ENCODE measurements around the gene CARMIL1.

The CARMIL1 gene

DNA sequence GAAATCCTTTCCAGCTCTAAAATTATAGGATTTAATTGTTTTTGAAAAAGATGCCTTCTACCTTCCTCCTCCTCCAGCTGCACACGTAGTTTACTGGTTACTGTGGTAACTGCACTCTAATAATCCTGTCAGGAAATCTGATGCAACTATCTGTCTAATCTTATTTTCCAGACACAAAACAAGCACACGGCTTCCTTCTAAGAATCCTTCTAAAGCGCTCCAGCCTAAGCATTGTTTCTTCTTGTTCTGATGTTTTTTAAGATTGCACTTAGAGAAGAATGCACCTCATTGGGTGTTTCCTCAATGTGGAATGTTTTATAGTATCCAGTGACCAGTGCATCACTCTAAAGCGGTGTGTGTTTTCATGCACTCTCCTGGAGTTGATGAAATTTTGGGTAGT is 63.6 kb downstream of the CARMIL1 start:
- POLR2A ChIA-PET = no interaction called here
- TF ChIP-seq, protein P1, sequence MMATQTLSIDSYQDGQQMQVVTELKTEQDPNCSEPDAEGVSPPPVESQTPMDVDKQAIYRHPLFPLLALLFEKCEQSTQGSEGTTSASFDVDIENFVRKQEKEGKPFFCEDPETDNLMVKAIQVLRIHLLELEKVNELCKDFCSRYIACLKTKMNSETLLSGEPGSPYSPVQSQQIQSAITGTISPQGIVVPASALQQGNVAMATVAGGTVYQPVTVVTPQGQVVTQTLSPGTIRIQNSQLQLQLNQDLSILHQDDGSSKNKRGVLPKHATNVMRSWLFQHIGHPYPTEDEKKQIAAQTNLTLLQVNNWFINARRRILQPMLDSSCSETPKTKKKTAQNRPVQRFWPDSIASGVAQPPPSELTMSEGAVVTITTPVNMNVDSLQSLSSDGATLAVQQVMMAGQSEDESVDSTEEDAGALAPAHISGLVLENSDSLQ (IDR thresholded peaks at IDR 0.05) = no peak
- TF ChIP-seq NFRKB (IDR thresholded peaks at IDR 0.05) (no peak), BHLHE40 (IDR thresholded peaks at IDR 0.05; ENCODE audit: borderline replicate concordance) (no peak), FOXM1 (IDR thresholded peaks at IDR 0.05; ENCODE audit: borderline replicate concordance) (no peak), SUZ12 (IDR thresholded peaks at IDR 0.05) (no peak), HDGF (IDR thresholded peaks at IDR 0.05; ENCODE audit: borderline replicate concordance) (no peak), LEF1 (IDR thresholded peaks at IDR 0.05; ENCODE audit: borderline replicate concordance) (no peak), CTBP1 (IDR thresholded peaks at IDR 0.05; ENCODE audit: borderline replicate concordance) (no peak), ZNF384 (IDR thresholded peaks at IDR 0.05) (no peak), FOXK2 (IDR thresholded peaks at IDR 0.05) (no peak), FOXA1 (IDR thresholded peaks at IDR 0.05) (no peak), L3MBTL2 (conservative IDR thresholded peaks at IDR 0.05) (no peak), TARDBP (IDR thresholded peaks at IDR 0.05) (no peak)
- CTCF ChIA-PET = interaction anchor here (1.5 kb wide), 1 partner anchor 9 kb away, joined by 3 read pairs; no protein-coding TSS in a partner anchor
- no peak for DNase-seq (ENCODE audit: extremely low spot score)

- TF ChIP-seq, protein P1 (IDR thresholded peaks at IDR 0.05) = no peak
- CTCF ChIA-PET = no interaction called here
- DNase-seq (ENCODE audit: extremely low spot score) = no peak
- POLR2A ChIA-PET = no interaction called here
Measured at GRCh38 chr6:25343984-25344383, 64.8 kb downstream of the CARMIL1 start.

- ChIA-PET CTCF (no interaction called here), POLR2A (no interaction called here)
- TF ChIP-seq NFRKB (IDR thresholded peaks at IDR 0.05) (no peak), FOXM1 (IDR thresholded peaks at IDR 0.05; ENCODE audit: borderline replicate concordance) (no peak), L3MBTL2 (conservative IDR thresholded peaks at IDR 0.05) (no peak), ZNF384 (IDR thresholded peaks at IDR 0.05) (no peak), BHLHE40 (IDR thresholded peaks at IDR 0.05; ENCODE audit: borderline replicate concordance) (no peak), CTBP1 (IDR thresholded peaks at IDR 0.05; ENCODE audit: borderline replicate concordance) (no peak), LEF1 (IDR thresholded peaks at IDR 0.05; ENCODE audit: borderline replicate concordance) (no peak), SUZ12 (IDR thresholded peaks at IDR 0.05) (no peak), FOXK2 (IDR thresholded peaks at IDR 0.05) (no peak)
- TF ChIP-seq, protein P1 (IDR thresholded peaks at IDR 0.05) = no peak
- no peak for DNase-seq (ENCODE audit: extremely low spot score)
Measured at GRCh38 chr6:25344827-25345226, 65.7 kb downstream of the CARMIL1 start.

GRCh38 chr6:25346064-25346463 is 66.9 kb downstream of the CARMIL1 start:
- ChIA-PET CTCF (interaction anchor here (1.4 kb wide), 1 partner anchor 67 kb away, joined by 3 read pairs; the partner anchor contains the start of gene CARMIL1), POLR2A (no interaction called here)
- no peak for DNase-seq (ENCODE audit: extremely low spot score)
- TF ChIP-seq, protein P1 (IDR thresholded peaks at IDR 0.05) = peak; percentile 4; the same call in 1 of the 2 replicates
- TF ChIP-seq CTBP1 (IDR thresholded peaks at IDR 0.05; ENCODE audit: borderline replicate concordance) = no peak

DNA sequence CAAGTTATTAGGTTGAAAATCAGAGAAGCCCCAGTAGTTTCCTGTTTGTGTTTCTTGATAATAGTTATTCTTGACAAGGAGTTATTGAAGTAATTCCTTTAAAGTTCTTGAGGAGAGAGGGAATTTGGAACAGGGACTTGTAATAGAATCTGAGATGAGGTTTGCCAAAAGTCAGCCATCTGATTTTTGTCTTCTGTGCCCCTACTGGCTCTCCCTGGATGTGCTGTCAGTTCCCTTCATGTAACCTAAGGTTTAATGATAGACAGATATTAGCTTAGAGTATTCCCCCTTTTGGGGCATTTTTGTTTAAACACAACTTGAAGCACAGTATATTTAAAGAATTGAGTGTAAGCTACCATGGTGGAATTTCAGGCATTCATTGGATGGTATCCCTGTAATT is 71.4 kb downstream of the CARMIL1 start:
- TF ChIP-seq ARNT (IDR thresholded peaks at IDR 0.05) (no peak), TARDBP (IDR thresholded peaks at IDR 0.05) (no peak), SP1 (IDR thresholded peaks at IDR 0.05) (no peak), FOXA1 (IDR thresholded peaks at IDR 0.05) (no peak), SUZ12 (IDR thresholded peaks at IDR 0.05) (no peak)
- no peak for DNase-seq (ENCODE audit: extremely low spot score)
- POLR2A ChIA-PET = no interaction called here
- CTCF ChIA-PET = interaction anchor here (0.6 kb wide), 1 partner anchor 368 kb away, joined by 3 read pairs; no protein-coding TSS in a partner anchor

GRCh38 chr6:25351485-25351884 is 72.3 kb downstream of the CARMIL1 start:
- TF ChIP-seq SP1 (IDR thresholded peaks at IDR 0.05) (no peak), TARDBP (IDR thresholded peaks at IDR 0.05) (no peak), ARNT (IDR thresholded peaks at IDR 0.05) (no peak), FOXK2 (IDR thresholded peaks at IDR 0.05) (no peak), ZNF384 (IDR thresholded peaks at IDR 0.05) (no peak), L3MBTL2 (conservative IDR thresholded peaks at IDR 0.05) (no peak), FOXA1 (IDR thresholded peaks at IDR 0.05) (no peak), LEF1 (IDR thresholded peaks at IDR 0.05; ENCODE audit: borderline replicate concordance) (no peak), HDGF (IDR thresholded peaks at IDR 0.05; ENCODE audit: borderline replicate concordance) (no peak), FOXM1 (IDR thresholded peaks at IDR 0.05; ENCODE audit: borderline replicate concordance) (no peak), SUZ12 (IDR thresholded peaks at IDR 0.05) (no peak)
- TF ChIP-seq, protein P1 (IDR thresholded peaks at IDR 0.05) = no peak
- DNase-seq (ENCODE audit: extremely low spot score) = no peak
- CTCF ChIA-PET = interaction anchor here (1.3 kb wide), 1 partner anchor 9 kb away, joined by 3 read pairs; no protein-coding TSS in a partner anchor
- POLR2A ChIA-PET = no interaction called here

Measured in HEK293T (cell line).